Endothelial cell of umbilical vein (primary cell): Measurements from ENCODE around the gene VGLL4. TPM values are rescaled to one million over a fixed set of nuclear protein-coding genes. Genes with fewer than 3 reads are reported as not detected.

Source experiments
- BruUV-seq: library from RNA; stranded (reverse); fragments of 400-500 nt; replicated peaks from 2 replicates; lab custom pipeline; 2021; lab: Mats Ljungman, UMichigan
- CTCF ChIA-PET: fragments of 300-600, 350-600 bp; sonication (Branson Sonifier 250); formaldehyde crosslinking; loops from one replicate; lab custom pipeline; 2021; ENCODE audit warnings: antibody characterized with exemption, inconsistent platforms; lab: Charles Lee
- POLR2A ChIA-PET: fragments of 300-600, 350-600 bp; sonication (Branson Sonifier 250); formaldehyde crosslinking; loops from one replicate; lab custom pipeline; 2021; ENCODE audit warnings: antibody characterized with exemption, inconsistent platforms; lab: Charles Lee
- DNase-seq: peaks from one replicate; pipeline ENCODE4 v3.0.0-alpha.2; 2011; ENCODE audit warnings: low read depth, low spot score
- FAIRE-seq: peaks from 2 replicates; lab custom pipeline; 2011; peaks lifted over from hg19 to GRCh38; lab: Jason Lieb, UNC
- H2AFZ ChIP-seq: 2 replicates; pipeline ENCODE4 v1.6.0; 2012; ENCODE audit warnings: low read depth, low read length, control low read depth, inconsistent platforms
- H3K27ac ChIP-seq: 2 replicates; pipeline ENCODE4 v1.5.1; 2011; ENCODE audit warnings: low read depth, mild to moderate bottlenecking, control low read depth, low read length, moderate library complexity; ENCODE audit not compliant: insufficient read depth
- H3K27me3 ChIP-seq, 2 experiments: 2 replicates each; pipeline versions ENCODE4 v1.6.0 to v1.6.1; 2011; ENCODE audit warnings: low read length in 2 of 2, mixed read lengths in 1 of 2; ENCODE audit not compliant: control insufficient read depth in 2 of 2, insufficient read depth in 2 of 2
- H3K36me3 ChIP-seq, 2 experiments: 2 replicates in 1 of 2; 3 replicates in 1 of 2; pipeline ENCODE4 v1.5.1; 2011; ENCODE audit warnings: low read length in 2 of 2, mild to moderate bottlenecking in 1 of 2, moderate library complexity in 1 of 2; ENCODE audit not compliant: control insufficient read depth in 2 of 2, insufficient read depth in 2 of 2; ENCODE audit errors: extremely low read depth in 1 of 2
- H3K4me1 ChIP-seq: 3 replicates; pipeline ENCODE4 v1.5.1; 2011; ENCODE audit warnings: mild to moderate bottlenecking, low read length; ENCODE audit not compliant: control insufficient read depth, insufficient read depth; ENCODE audit errors: extremely low read depth
- H3K4me2 ChIP-seq: 2 replicates; pipeline ENCODE4 v1.6.1; 2011; ENCODE audit warnings: low read length, control low read depth, mixed read lengths; ENCODE audit not compliant: insufficient read depth
- H3K4me3 ChIP-seq, 3 experiments: fragments of 200-600 bp in 1 of 3; sonication (generic), shearing (Covaris generic) in 1 of 3; replicated peaks in 1 of 3; 2 replicates each; pipeline ENCODE4 v1.5.1; 2011 to 2016; ENCODE audit warnings: control low read depth in 3 of 3, low read length in 3 of 3, mild to moderate bottlenecking in 2 of 3, inconsistent platforms in 1 of 3, low read depth in 1 of 3, moderate library complexity in 1 of 3; ENCODE audit not compliant: insufficient read depth in 1 of 3
- H3K79me2 ChIP-seq: 2 replicates; pipeline ENCODE4 v1.6.0; 2012; ENCODE audit warnings: low read length, inconsistent platforms; ENCODE audit not compliant: control insufficient read depth, insufficient read depth
- H3K9ac ChIP-seq: replicated peaks from 2 replicates; pipeline ENCODE3; 2011; ENCODE audit warnings: low read length, control low read depth; ENCODE audit not compliant: insufficient read depth; ENCODE audit errors: extremely low read depth
- H3K9me1 ChIP-seq: replicated peaks from 3 replicates; pipeline ENCODE4 v1.6.0; 2011; ENCODE audit warnings: mild to moderate bottlenecking, low read length; ENCODE audit not compliant: control insufficient read depth, insufficient read depth; ENCODE audit errors: extremely low read depth
- H3K9me3 ChIP-seq: replicated peaks from 2 replicates; pipeline ENCODE4 v1.5.1; 2012; ENCODE audit warnings: low read length, inconsistent platforms; ENCODE audit not compliant: control insufficient read depth, insufficient read depth
- H4K20me1 ChIP-seq: replicated peaks from 2 replicates; pipeline ENCODE3; 2011; ENCODE audit warnings: mild to moderate bottlenecking, low read length; ENCODE audit not compliant: control insufficient read depth, insufficient read depth; ENCODE audit errors: extremely low read depth
- CTCF ChIP-seq, 2 donors: IDR thresholded peaks; 1 replicate in 1 of 2; 2 replicates in 1 of 2; pipeline ENCODE4 v1.5.1; 2011; ENCODE audit warnings: low read length in 2 of 2, mild to moderate bottlenecking in 2 of 2, moderate library complexity in 2 of 2, control low read depth in 1 of 2, inconsistent platforms in 1 of 2, low read depth in 1 of 2; ENCODE audit not compliant: insufficient read depth in 1 of 2; ENCODE audit errors: extremely low read depth in 1 of 2
- EZH2 ChIP-seq: IDR thresholded peaks from 2 replicates; pipeline ENCODE4 v1.6.1; 2012; ENCODE audit warnings: borderline replicate concordance, low read depth, mild to moderate bottlenecking, moderate library complexity, low read length, inconsistent platforms; ENCODE audit not compliant: severe bottlenecking
- FOS ChIP-seq: IDR thresholded peaks from 2 replicates; pipeline ENCODE4 v1.6.1; 2011; ENCODE audit warnings: mild to moderate bottlenecking, low read length, moderate library complexity, borderline replicate concordance; ENCODE audit not compliant: insufficient read depth
- GATA2 ChIP-seq: IDR thresholded peaks from 2 replicates; pipeline ENCODE4 v1.7.0; 2011; ENCODE audit warnings: low read depth, mild to moderate bottlenecking, moderate library complexity, mixed read lengths, low read length; ENCODE audit not compliant: insufficient read length, insufficient read depth
- MAX ChIP-seq: IDR thresholded peaks from 2 replicates; pipeline ENCODE4 v1.6.1; 2011; ENCODE audit not compliant: insufficient read depth, insufficient read length
- MYC ChIP-seq: IDR thresholded peaks from one replicate; pipeline ENCODE4 v1.6.1; 2011; ENCODE audit warnings: mild to moderate bottlenecking, low read depth, low read length
- POLR2A ChIP-seq: IDR thresholded peaks from 2 replicates; pipeline ENCODE4 v1.6.1; 2012; ENCODE audit warnings: low read depth, mild to moderate bottlenecking, control low read depth, low read length
- dilution Hi-C: fragments of 300-500 bp; cut with MboI; formaldehyde crosslinking; loops from one replicate; pipeline ENCODE4 v1.15.0; 2019; ENCODE audit warnings: low sequenced_read_pairs; ENCODE audit not compliant: extremely low pct_ligation_motif_present
- intact Hi-C: fragments of 100-400 bp; cut with micrococcal nuclease; formaldehyde crosslinking; loops from one replicate; pipeline ENCODE4 v1.10.0; 2022
- polyA plus RNA-seq, 4 experiments: library from polyadenylated mRNA; depleted of rRNA in 3 of 4; stranded (reverse) in 3 of 4; unstranded in 1 of 4; fragments of >200 nt; gene quantifications; 2 replicates each; pipeline versions ENCODE4 v1.2.1 to v1.2.3, GENCODE V29; 2011 to 2012; ENCODE audit warnings: missing spikeins in 1 of 4
- total RNA-seq: library from RNA; stranded (reverse); gene quantifications from 2 replicates; pipeline ENCODE4 v1.2.3, GENCODE V29; 2021

VGLL4 gene
- total and polyA plus RNA-seq, 2 donors (not counting 3 experiments of a cell fraction or from before 2014, with no cell fraction given): 67.0 to 78.9 TPM

GRCh38 chr3:11605398-11605797, 38.3 kb downstream of the VGLL4 start:
- peaks cover 12% of the 10 kb centered on the region for H4K20me1 ChIP-seq
- no peak overlapping the region for H3K9ac ChIP-seq
- peaks cover 4% of the 10 kb centered on the region for H3K9me1 ChIP-seq
- no TSS peak for BruUV-seq
- intact Hi-C loops (no loop called here), dilution Hi-C loops (no loop called here)
- ChIA-PET CTCF (interaction anchor here (1.3 to 1.6 kb wide), 4 partner anchors 10 to 226 kb away, joined by 3 to 6 read pairs (median 4); no protein-coding TSS in a partner anchor), POLR2A (no interaction called here)
- H3K79me2 ChIP-seq: peaks cover 85% of the 10 kb centered on the region
- no peak overlapping the region for H3K27ac ChIP-seq
- no peaks in the 10 kb centered on the region for H3K27me3 ChIP-seq
- no peak overlapping the region for H3K4me3 ChIP-seq
- no peak overlapping the region for H3K4me2 ChIP-seq
- FAIRE-seq (no peak), DNase-seq (no peak)
- H3K9me3 ChIP-seq: no peaks in the 10 kb centered on the region
- TF ChIP-seq FOS (no peak), GATA2 (no peak), MYC (no peak), MAX (no peak), CTCF (IDR thresholded peaks at IDR 0.05; ENCODE audit: extremely low read depth in 1 of 2, insufficient read depth in 1 of 2, low read depth in 1 of 2, low read length in 2 of 2) (no peak), EZH2 (no peak), POLR2A (no peak)
- H2AFZ ChIP-seq: no peak overlapping the region
- H3K4me1 ChIP-seq: peaks cover 15% of the 10 kb centered on the region
- H3K36me3 ChIP-seq: peaks cover 2 to 8% of the 10 kb centered on the region in 2 experiments
